GM23248 (cell line): ENCODE data around the gene USP34.

Experiments used
- EZH2 ChIP-seq: fragments of 200-600 bp; sonication (generic); IDR thresholded peaks from 2 replicates; pipeline ENCODE4 v1.6.1; 2018; ENCODE audit warnings: antibody characterized with exemption, mild to moderate bottlenecking; ENCODE audit not compliant: insufficient read depth, poor library complexity, severe bottlenecking
- EZH2phosphoT487 ChIP-seq: fragments of 200-600 bp; sonication (generic); IDR thresholded peaks from 2 replicates; pipeline ENCODE4 v1.6.1; 2018; ENCODE audit warnings: antibody characterized with exemption, moderate library complexity, mild to moderate bottlenecking, low read depth; ENCODE audit not compliant: insufficient read depth

DNA sequence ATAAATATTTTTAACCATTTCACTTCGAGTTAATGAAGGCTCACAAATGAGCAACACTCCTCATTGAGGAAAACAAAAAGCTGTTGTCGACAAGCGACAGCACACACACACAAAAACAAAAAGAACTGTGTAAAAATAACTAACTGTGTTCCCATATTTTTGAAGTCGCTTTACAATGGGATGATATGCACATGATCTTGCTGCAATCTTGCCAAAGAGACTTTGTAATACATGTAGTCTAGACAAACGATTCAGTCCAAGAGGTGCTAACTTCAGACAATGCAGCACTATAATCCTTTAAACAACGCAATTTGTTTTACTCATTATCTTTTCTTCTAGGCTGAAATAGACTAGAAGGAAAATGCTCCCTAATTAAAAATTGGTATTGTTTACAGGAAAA, 7.2 kb upstream of the USP34 start:
- TF ChIP-seq EZH2 (no peak), EZH2phosphoT487 (no peak)
